ENCODE data around the gene ROR2.

The ROR2 gene

GRCh38 chr9:91943478-91944470, 6.3 kb downstream of the ROR2 start:
- H3K27ac ChIP-seq = no peak overlapping the region
- no peak for TF ChIP-seq CTCF (IDR thresholded peaks at IDR 0.05)
- no peak overlapping the region for H3K4me3 ChIP-seq
- DNase-seq (ENCODE audit: low spot score) = no peak

GRCh38 chr9:91942201-91942600, 7.8 kb downstream of the ROR2 start:
- H3K4me3 ChIP-seq = no peak overlapping the region
- DNase-seq (ENCODE audit: low spot score) = no peak
- no peak overlapping the region for H3K27ac ChIP-seq
- TF ChIP-seq CTCF (IDR thresholded peaks at IDR 0.05) = no peak

GRCh38 chr9:91939978-91940377, 10.1 kb downstream of the ROR2 start:
- DNase-seq (ENCODE audit: low spot score) = no peak
- no peak for TF ChIP-seq CTCF (IDR thresholded peaks at IDR 0.05)
- Histone ChIP-seq H3K27ac (no peak overlapping the region), H3K4me3 (no peak overlapping the region)

- Histone ChIP-seq H3K27ac (no peak overlapping the region), H3K4me3 (no peak overlapping the region)
- TF ChIP-seq CTCF (IDR thresholded peaks at IDR 0.05) = no peak
- DNase-seq (ENCODE audit: low spot score) = no peak
These were observed 12.3 kb downstream of the ROR2 start for GRCh38 chr9:91937727-91938126.

GRCh38 chr9:91937056-91937455, 13.0 kb downstream of the ROR2 start:
- no peak overlapping the region for H3K4me3 ChIP-seq
- no peak for TF ChIP-seq CTCF (IDR thresholded peaks at IDR 0.05)
- no peak for DNase-seq (ENCODE audit: low spot score)
- no peak overlapping the region for H3K27ac ChIP-seq

GRCh38 chr9:91935805-91936514, 14.1 kb downstream of the ROR2 start:
- Histone ChIP-seq H3K4me3 (no peak overlapping the region), H3K27ac (no peak overlapping the region)
- no peak for TF ChIP-seq CTCF (IDR thresholded peaks at IDR 0.05)
- no peak for DNase-seq (ENCODE audit: low spot score)

All from coronary artery (tissue), 2 donors.